HCT116 (cell line): ENCODE results near the gene HPGDS. TPM values are rescaled to one million over a fixed set of nuclear protein-coding genes. Genes with fewer than 3 reads are reported as not detected.

ENCODE experiments used
- ATAC-seq: fragments of 200-7000 bp; cut with Tn5 transposase; 2 replicates; pipeline ENCODE4 v1.9.1; 2020; ENCODE audit warnings: mild to moderate bottlenecking, moderate library complexity
- BruUV-seq: library from RNA; stranded (reverse); fragments of 400-500 nt; replicated peaks from 2 replicates; lab custom pipeline; 2021; lab: Mats Ljungman, UMichigan
- CTCF ChIA-PET: fragments of 300-600 bp; sonication (Branson Sonifier 250); formaldehyde crosslinking; loops from one replicate; lab custom pipeline; 2021; ENCODE audit warnings: antibody characterized with exemption; lab: Charles Lee
- POLR2A ChIA-PET: fragments of 300-600, 350-600 bp; sonication (Branson Sonifier 250); formaldehyde crosslinking; loops from one replicate; lab custom pipeline; 2021; ENCODE audit warnings: antibody characterized with exemption; lab: Charles Lee
- RAD21 ChIA-PET, 2 experiments: fragments of 300-600 bp; sonication (Branson Sonifier 250); formaldehyde crosslinking; loops; one replicate each; lab custom pipeline; 2023; ENCODE audit warnings: low total read pairs in 2 of 2; ENCODE audit not compliant: uncharacterized antibody in 2 of 2, unreplicated experiment in 2 of 2, low non-redundant PET in 1 of 2; lab: Charles Lee
- DNase-seq: peaks from one replicate; pipeline ENCODE4 v3.0.0-alpha.2; 2010; ENCODE audit warnings: low read depth, low spot score
- H2AFZ ChIP-seq: fragments of 200-600 bp; shearing (Covaris generic), sonication (generic); 2 replicates; pipeline ENCODE4 v1.6.1; 2017; ENCODE audit warnings: low read depth, mixed run types, mixed read lengths, antibody characterized with exemption, low read length; ENCODE audit not compliant: poor library complexity, severe bottlenecking
- H3K27ac ChIP-seq: 2 replicates; pipeline ENCODE4 v1.5.1; 2012; ENCODE audit warnings: low read depth, low read length
- H3K27me3 ChIP-seq: fragments of 200-600 bp; sonication (generic); 2 replicates; pipeline ENCODE4 v1.6.1; 2016; ENCODE audit warnings: mixed run types, low read length, mixed read lengths; ENCODE audit not compliant: insufficient read depth
- H3K36me3 ChIP-seq, 2 experiments: fragments of 200-500 bp in 1 of 2; fragments of 200-600 bp in 1 of 2; sonication (Bioruptor generic) in 1 of 2; sonication (generic) in 1 of 2; 2 replicates each; pipeline versions ENCODE4 v1.5.1 to v1.6.1; 2014 to 2016; ENCODE audit warnings: low read length in 2 of 2, inconsistent platforms in 1 of 2, mixed read lengths in 1 of 2, mixed run types in 1 of 2; ENCODE audit not compliant: insufficient read depth in 2 of 2, control insufficient read depth in 1 of 2
- H3K4me1 ChIP-seq, 2 experiments: fragments of 200-600 bp in 1 of 2; sonication (generic) in 1 of 2; 2 replicates each; pipeline versions ENCODE4 v1.5.1 to v1.6.1; 2012 to 2017; ENCODE audit warnings: low read length in 2 of 2, inconsistent platforms in 1 of 2, mild to moderate bottlenecking in 1 of 2, mixed read lengths in 1 of 2, mixed run types in 1 of 2, moderate library complexity in 1 of 2; ENCODE audit not compliant: insufficient read depth in 2 of 2, control insufficient read depth in 1 of 2
- H3K4me2 ChIP-seq: fragments of 200-600 bp; sonication (generic); 2 replicates; pipeline ENCODE4 v1.6.1; 2017; ENCODE audit warnings: mixed run types, low read length, mixed read lengths
- H3K4me3 ChIP-seq, 2 experiments: fragments of 200-600 bp in 1 of 2; sonication (generic) in 1 of 2; replicated peaks in 1 of 2; 2 replicates each; pipeline ENCODE4 v1.5.1; 2011 to 2016; ENCODE audit warnings: low read length in 2 of 2, control low read depth in 1 of 2, low read depth in 1 of 2, mild to moderate bottlenecking in 1 of 2, mixed read lengths in 1 of 2, mixed run types in 1 of 2
- H3K79me2 ChIP-seq: fragments of 200-600 bp; sonication (generic); 2 replicates; pipeline ENCODE4 v1.6.1; 2017; ENCODE audit warnings: mild to moderate bottlenecking, mixed run types, low read length, moderate library complexity, mixed read lengths; ENCODE audit not compliant: insufficient read depth
- H3K9ac ChIP-seq: fragments of 200-600 bp; sonication (generic); 2 replicates; pipeline ENCODE4 v1.6.1; 2016; ENCODE audit warnings: low read length, mixed read lengths
- H3K9me2 ChIP-seq: fragments of 200-600 bp; sonication (generic), shearing (Covaris generic); 2 replicates; pipeline ENCODE4 v1.6.1; 2017; ENCODE audit warnings: mixed run types, mild to moderate bottlenecking, moderate library complexity; ENCODE audit not compliant: insufficient read depth
- H3K9me3 ChIP-seq, 2 experiments: fragments of 200-500 bp in 1 of 2; fragments of 200-600 bp in 1 of 2; sonication (Bioruptor generic) in 1 of 2; sonication (generic) in 1 of 2; 2 replicates each; pipeline ENCODE4 v1.6.1; 2014 to 2017; ENCODE audit warnings: low read length in 2 of 2, mixed read lengths in 2 of 2, inconsistent platforms in 1 of 2, low read depth in 1 of 2, mild to moderate bottlenecking in 1 of 2, mixed run types in 1 of 2, moderate library complexity in 1 of 2; ENCODE audit not compliant: control insufficient read depth in 1 of 2, insufficient read depth in 1 of 2
- H4K20me1 ChIP-seq: fragments of 200-600 bp; sonication (generic), shearing (Covaris generic); 2 replicates; pipeline ENCODE4 v1.6.1; 2017; ENCODE audit warnings: mixed run types, mild to moderate bottlenecking, moderate library complexity; ENCODE audit not compliant: insufficient read depth
- CBX3 ChIP-seq: IDR thresholded peaks from 2 replicates; pipeline ENCODE4 v1.6.1; 2012; ENCODE audit warnings: low read depth
- CEBPB ChIP-seq: IDR thresholded peaks from 2 replicates; pipeline ENCODE4 v1.6.1; 2012; ENCODE audit warnings: low read depth
- EGR1 ChIP-seq: IDR thresholded peaks from 2 replicates; pipeline ENCODE4 v1.6.1; 2012; ENCODE audit warnings: low read depth
- FOSL1 ChIP-seq: IDR thresholded peaks from 2 replicates; pipeline ENCODE4 v1.6.1; 2012; ENCODE audit warnings: low read depth
- JUND ChIP-seq: IDR thresholded peaks from 2 replicates; pipeline ENCODE4 v1.6.1; 2012
- POLR2AphosphoS5 ChIP-seq: IDR thresholded peaks from 2 replicates; pipeline ENCODE4 v1.6.1; 2011; ENCODE audit warnings: mild to moderate bottlenecking, low read depth, low read length, moderate library complexity
- RAD21 ChIP-seq: IDR thresholded peaks from 2 replicates; pipeline ENCODE4 v1.6.1; 2012; ENCODE audit warnings: low read depth, mild to moderate bottlenecking
- SP1 ChIP-seq: IDR thresholded peaks from 2 replicates; pipeline ENCODE4 v1.6.1; 2012; ENCODE audit warnings: low read depth
- ZFX ChIP-seq: fragments of 450-650 bp; IDR thresholded peaks from 2 replicates; pipeline ENCODE4 v1.6.1; 2017
- ZNF274 ChIP-seq: fragments of 200-500 bp; sonication (Bioruptor generic); IDR thresholded peaks from 2 replicates; pipeline ENCODE4 v1.6.1; 2014; ENCODE audit warnings: mild to moderate bottlenecking, low read depth, low read length, inconsistent platforms
- intact Hi-C: fragments of 100-400 bp; cut with micrococcal nuclease; formaldehyde crosslinking; loops from 2 replicates; pipeline ENCODE4 v1.10.0; 2022
- total RNA-seq: library from RNA; stranded (reverse); gene quantifications from one replicate; pipeline ENCODE4 v1.2.1, GENCODE V29; 2021; ENCODE audit not compliant: unreplicated experiment
- TF ChIP-seq, protein P1 (sequence below): IDR thresholded peaks from 2 replicates; pipeline ENCODE4 v1.6.1; 2012
- TF ChIP-seq, protein P2 (sequence below): IDR thresholded peaks from 2 replicates; pipeline ENCODE4 v1.6.1; 2011; ENCODE audit warnings: mild to moderate bottlenecking, low read length, moderate library complexity; ENCODE audit not compliant: insufficient replicate concordance; ENCODE audit errors: extremely low read depth

Gene HPGDS
- total RNA-seq, 1 experiment from 2014 or later, result not detected

DNA sequence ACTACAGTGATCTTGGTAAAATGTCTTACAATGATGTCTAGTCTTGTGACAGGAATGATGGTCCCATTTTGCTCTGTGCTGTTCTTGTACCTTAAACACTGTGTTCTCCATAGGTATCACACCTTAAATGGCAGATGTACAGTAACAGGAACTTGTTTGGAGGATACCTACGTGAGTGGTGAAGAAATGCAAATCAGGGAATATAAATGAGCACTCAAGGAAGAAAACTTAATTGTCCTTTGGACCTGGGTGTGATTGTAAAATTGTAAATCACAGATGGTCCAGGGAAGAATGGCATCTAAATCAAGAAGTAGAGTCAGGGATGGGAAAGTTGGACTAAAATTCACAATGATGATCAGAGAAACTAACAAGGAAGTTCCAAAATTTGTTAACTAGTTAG lies 12.7 kb downstream of the HPGDS start:
- no peaks in the 10 kb centered on the region for H3K79me2 ChIP-seq
- no peaks in the 10 kb centered on the region for H3K4me1 ChIP-seq
- H3K27ac ChIP-seq, result no peak overlapping the region
- ATAC-seq (no peak), DNase-seq (no peak)
- no peaks in the 10 kb centered on the region for H3K36me3 ChIP-seq
- RAD21 ChIA-PET, result no interaction called here
- no peak overlapping the region for H3K9ac ChIP-seq
- no peaks in the 10 kb centered on the region for H4K20me1 ChIP-seq
- TF ChIP-seq SP1 (no peak), EGR1 (no peak), RAD21 (no peak), CBX3 (no peak), CEBPB (no peak), ZNF274 (no peak), JUND (no peak), ZFX (no peak), FOSL1 (no peak), POLR2AphosphoS5 (no peak)
- TF ChIP-seq, protein P1, sequence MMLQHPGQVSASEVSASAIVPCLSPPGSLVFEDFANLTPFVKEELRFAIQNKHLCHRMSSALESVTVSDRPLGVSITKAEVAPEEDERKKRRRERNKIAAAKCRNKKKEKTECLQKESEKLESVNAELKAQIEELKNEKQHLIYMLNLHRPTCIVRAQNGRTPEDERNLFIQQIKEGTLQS, result no peak
- TF ChIP-seq, protein P2, sequence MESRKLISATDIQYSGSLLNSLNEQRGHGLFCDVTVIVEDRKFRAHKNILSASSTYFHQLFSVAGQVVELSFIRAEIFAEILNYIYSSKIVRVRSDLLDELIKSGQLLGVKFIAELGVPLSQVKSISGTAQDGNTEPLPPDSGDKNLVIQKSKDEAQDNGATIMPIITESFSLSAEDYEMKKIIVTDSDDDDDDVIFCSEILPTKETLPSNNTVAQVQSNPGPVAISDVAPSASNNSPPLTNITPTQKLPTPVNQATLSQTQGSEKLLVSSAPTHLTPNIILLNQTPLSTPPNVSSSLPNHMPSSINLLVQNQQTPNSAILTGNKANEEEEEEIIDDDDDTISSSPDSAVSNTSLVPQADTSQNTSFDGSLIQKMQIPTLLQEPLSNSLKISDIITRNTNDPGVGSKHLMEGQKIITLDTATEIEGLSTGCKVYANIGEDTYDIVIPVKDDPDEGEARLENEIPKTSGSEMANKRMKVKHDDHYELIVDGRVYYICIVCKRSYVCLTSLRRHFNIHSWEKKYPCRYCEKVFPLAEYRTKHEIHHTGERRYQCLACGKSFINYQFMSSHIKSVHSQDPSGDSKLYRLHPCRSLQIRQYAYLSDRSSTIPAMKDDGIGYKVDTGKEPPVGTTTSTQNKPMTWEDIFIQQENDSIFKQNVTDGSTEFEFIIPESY, result no peak
- no TSS peak for BruUV-seq
- H3K4me2 ChIP-seq, result no peak overlapping the region
- H2AFZ ChIP-seq, result no peak overlapping the region
- CTCF ChIA-PET, result no interaction called here
- intact Hi-C loops, result no loop called here
- H3K9me2 ChIP-seq, result no peaks in the 10 kb centered on the region
- POLR2A ChIA-PET, result no interaction called here
- H3K27me3 ChIP-seq, result no peaks in the 10 kb centered on the region
- H3K4me3 ChIP-seq, result no peak overlapping the region
- H3K9me3 ChIP-seq, result peaks cover 6 to 10% of the 10 kb centered on the region in 2 experiments; a peak in 2 of 4 replicates
